HG03571 (cell line): ENCODE results near the gene PDE11A.

Source experiments
- ATAC-seq: cut with Tn5 transposase; IDR thresholded peaks from one replicate; pipeline ENCODE4 v1.9.1; 2021; ENCODE audit not compliant: unreplicated experiment

PDE11A gene

GRCh38 chr2:177730363-177730762, 342.2 kb downstream of the PDE11A start:
- no peak for ATAC-seq

- no peak for ATAC-seq
Observed at GRCh38 chr2:177728920-177729319, 343.7 kb downstream of the PDE11A start.

- no peak for ATAC-seq
Observed at GRCh38 chr2:177728399-177728765, 344.2 kb downstream of the PDE11A start.

DNA sequence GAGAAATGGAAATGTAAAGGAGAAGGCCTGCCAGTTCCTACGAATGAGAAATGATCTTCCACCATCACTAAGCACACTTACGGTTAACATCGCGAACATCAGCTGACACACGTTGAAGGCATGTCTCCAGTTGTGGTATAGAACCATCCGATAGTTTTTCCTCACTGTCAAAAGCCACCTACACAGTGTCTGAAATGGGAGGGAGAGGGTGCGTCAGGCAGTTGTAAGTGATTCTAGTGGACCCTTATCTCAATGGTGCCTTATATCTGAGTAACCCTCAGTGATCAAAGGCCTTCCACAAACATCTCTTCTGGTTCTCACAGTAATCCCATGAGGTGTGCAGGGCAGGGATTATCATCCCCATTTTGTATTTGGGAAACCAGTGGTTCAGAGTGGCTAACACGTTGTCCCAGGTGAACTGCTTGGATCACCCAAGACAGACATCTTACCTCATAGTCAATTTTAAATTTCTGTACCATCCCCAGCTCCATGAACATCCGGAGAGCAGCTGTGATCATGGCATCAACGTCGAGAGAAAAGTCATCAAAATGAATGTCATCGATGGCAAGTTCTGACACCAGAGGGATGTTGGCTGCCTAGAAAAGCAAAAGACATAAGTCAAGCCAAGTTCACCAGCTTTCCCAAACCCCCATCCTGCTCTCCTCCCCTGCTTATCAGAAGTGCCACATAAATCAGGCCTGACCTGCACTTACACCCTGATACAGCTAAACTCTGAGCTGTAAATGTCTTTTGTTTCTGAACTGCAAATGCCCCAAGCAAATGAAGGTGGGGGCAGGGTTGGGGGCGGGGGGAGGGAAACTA, 344.8 kb downstream of the PDE11A start:
- ATAC-seq = no peak

DNA sequence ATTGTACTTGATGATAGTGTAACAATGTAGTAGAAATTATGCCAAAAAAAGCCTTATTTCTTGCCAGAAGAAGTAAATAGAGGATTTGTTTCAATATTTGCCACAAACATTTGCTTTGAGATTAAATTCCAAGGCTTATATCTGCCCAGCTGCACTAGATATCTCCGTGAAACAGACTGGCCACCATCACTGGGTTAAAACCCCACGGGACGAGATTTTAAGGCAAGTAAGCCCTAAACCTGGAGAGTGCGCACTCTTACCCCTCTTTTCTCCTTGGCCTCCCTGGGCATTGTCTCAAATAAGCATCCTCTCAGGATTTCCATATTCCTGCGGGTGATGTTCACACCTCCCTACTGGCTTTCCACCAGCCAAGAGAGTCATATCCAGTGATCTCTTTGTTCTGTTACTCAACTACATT, 345.6 kb downstream of the PDE11A start:
- no peak for ATAC-seq

GRCh38 chr2:177724398-177725287, 347.9 kb downstream of the PDE11A start:
- ATAC-seq = no peak

DNA sequence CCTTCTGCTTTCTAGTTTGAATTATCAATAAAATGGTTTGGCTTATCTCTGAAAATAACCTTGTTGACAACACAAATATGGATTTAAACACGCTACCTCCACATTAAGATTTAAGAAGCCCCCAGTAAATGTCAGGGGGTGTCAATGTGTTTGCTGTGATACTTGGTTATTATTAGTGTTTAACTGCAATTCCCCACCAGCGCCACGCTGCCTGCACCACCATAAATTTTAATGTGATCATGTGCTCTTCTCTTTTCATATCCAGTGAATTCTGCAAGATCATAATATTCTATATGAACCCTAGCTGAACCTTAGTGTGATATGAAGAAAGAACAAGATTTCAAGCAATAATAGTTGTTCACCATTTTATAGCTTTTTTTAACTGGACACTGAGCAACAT, 349.3 kb downstream of the PDE11A start:
- ATAC-seq = no peak

- no peak for ATAC-seq
Observed at GRCh38 chr2:177721818-177722567, 350.6 kb downstream of the PDE11A start.

- no peak for ATAC-seq
Observed at GRCh38 chr2:177721087-177721486, 351.5 kb downstream of the PDE11A start.

DNA sequence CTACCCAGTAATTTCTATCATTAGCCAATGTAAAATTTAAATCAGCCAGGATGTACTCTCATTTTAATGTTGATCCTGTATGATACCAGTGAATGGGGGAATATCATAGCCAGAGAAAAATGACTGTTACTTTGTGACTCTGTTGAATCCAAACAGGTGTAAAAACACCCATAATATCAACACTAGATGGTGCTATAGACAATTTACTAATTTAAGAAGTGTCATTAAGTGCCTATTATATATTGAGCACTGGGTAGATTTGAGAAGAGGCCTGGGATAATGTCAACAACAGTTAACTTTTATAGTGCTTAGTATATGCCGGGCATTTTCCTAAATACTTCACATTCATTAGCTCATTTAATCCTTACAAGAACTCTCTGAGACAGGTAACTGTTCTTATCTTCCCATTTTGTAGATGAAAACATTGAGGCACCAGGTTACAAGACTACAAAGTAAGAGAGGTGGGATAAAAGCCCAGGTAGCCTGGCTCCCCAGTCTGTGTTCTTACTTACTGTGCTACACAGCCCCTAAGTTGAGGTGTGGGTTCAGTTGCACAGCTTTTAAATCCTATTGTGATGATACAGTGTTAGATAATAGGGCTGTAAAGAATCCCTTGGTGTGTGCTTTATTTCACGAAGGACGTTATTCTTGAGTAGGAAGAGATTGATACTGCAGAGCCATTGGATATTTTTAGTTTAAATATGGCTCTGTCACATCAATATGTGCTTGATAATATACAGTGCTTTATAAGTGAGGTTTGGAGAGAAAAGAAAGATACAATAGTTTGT, 354.6 kb downstream of the PDE11A start:
- ATAC-seq = no peak

- ATAC-seq = no peak
Observed at GRCh38 chr2:177716484-177716883, 356.1 kb downstream of the PDE11A start.

DNA sequence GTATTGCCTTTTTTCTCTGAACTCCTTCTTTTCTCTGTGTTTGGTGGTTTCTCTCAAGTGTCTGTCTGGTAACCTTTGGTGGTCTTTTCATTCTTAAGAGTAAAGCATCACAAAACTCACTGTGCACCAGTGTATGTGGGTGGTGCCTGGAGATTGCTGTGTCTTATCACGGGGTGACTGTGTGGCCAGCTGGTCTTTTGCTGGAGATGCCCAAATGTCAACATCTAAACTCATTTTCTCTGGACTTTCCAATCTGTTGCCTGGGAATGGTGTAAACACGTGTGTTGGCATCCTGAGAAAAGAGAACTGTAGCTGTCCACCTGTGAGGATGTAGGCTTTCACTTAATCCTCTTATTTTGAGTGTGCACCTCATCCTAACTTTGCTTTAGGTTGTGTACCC, 356.8 kb downstream of the PDE11A start:
- ATAC-seq = no peak

GRCh38 chr2:177714704-177715103, 357.9 kb downstream of the PDE11A start:
- ATAC-seq = no peak

DNA sequence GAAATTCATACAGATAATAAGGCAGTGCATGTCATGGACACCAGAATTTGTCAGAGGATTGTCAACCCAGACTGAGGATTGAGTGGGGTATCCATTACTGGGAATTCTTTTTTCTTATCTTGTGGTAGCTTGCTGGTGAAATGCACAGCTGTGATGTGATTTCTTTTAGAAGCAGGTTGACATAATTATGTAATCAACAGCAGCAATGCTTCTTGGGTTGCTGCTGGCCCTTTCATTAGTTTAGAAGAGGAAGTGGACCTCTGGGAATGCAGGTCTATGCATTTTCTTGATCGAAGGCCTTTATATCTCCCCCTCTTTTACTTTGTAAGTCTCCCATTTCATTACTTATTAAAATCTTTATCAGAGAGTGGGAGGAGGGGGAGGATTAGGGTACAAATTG, 360.1 kb downstream of the PDE11A start:
- no peak for ATAC-seq

GRCh38 chr2:177711483-177712265, 360.9 kb downstream of the PDE11A start:
- ATAC-seq = no peak

DNA sequence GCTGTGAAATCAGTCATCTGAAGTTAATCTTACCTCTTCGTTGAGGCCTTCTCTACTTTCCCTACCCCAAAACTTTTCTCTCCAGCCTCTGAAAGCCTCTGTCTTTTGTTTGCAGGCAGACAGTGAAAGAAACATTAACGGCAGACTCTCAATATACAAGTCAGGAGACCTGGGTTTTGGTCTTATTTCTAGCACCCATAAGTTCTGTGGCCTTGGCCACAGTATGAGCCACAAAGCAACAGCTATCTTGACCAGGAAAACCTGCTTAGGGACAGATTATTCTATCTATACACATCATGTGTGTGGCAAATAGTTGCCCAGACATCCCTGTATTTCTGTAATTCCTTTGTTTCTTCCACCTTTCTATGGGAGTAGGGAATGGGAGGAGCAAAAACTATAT, 361.7 kb downstream of the PDE11A start:
- no peak for ATAC-seq

DNA sequence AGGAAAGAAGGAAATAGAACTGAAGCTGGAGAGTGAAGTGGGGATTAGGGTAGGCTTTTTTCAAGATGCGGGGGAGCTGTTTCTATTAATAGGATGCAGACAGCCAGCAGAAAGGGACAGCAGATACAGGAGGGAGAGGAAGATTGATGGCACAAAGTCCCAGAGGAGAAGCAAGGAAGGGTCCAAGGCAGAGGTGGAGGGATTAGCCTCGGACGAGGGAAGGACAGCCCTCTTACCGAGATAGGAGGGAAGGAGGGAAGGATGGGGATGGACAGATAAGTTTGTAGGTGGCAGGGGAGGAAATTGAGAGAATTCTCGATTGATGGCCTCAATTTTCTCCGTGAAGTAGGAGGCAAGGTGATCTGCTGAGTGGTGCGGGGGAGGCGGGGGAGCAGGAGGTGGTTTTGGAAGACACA, 362.6 kb downstream of the PDE11A start:
- no peak for ATAC-seq

GRCh38 chr2:177708660-177709444, 363.7 kb downstream of the PDE11A start:
- no peak for ATAC-seq

- no peak for ATAC-seq
Observed at GRCh38 chr2:177708106-177708505, 364.5 kb downstream of the PDE11A start.
